ENCODE measurements around the gene TREM1. TPM values are rescaled to one million over a fixed set of nuclear protein-coding genes. Genes with fewer than 3 reads are reported as not detected.

TREM1 gene
- total and polyA plus RNA-seq, 8 donors, result 0.44 to 65.3 (median 1.8) TPM

GRCh38 chr6:41284726-41285125 lies 1.8 kb downstream of the TREM1 start:
- no peak for TF ChIP-seq CTCF (IDR thresholded peaks at IDR 0.05)

DNA sequence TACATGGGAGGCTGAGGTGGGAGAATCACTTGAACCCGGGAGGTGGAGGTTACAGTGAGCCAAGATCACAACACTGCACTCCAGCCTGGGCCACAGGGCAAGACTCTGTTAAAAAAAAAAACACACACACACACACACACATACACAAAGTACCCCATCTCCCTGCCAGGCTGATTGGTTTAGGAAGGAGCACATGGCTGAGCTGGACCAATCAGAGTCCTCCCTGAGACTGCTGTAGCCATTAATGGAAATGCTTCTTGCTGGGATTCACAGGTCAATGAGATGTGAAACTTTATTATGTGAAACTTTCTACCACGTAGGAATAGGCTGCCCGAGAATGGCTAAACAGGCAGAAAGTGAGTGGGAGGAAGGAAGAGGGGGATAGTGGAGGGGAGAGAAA lies 2.9 kb downstream of the TREM1 start:
- Histone ChIP-seq H3K36me3 (peaks cover 0 to 7% of the 10 kb centered on the region in 2 donors), H3K4me1 (peaks cover 16 to 72% of the 10 kb centered on the region in 2 donors), H3K27me3 (no peaks in the 10 kb centered on the region), H3K27ac (no peak overlapping the region), H3K9me3 (no peaks in the 10 kb centered on the region), H3K4me3 (peak overlapping the region in 1 of 2 donors; percentile 23)
- ATAC-seq (no peak), DNase-seq (no peak)
- no peak for TF ChIP-seq CTCF (IDR thresholded peaks at IDR 0.05)
- intact Hi-C loops (cut with DNase I), result no loop called here

More at GRCh38 chr6:41284726-41285125, 1.8 kb downstream of the TREM1 start:
- H3K4me1 ChIP-seq, result peaks cover 16 to 68% of the 10 kb centered on the region in 2 donors
- H3K36me3 ChIP-seq, result peaks cover 0 to 7% of the 10 kb centered on the region in 2 donors
- ATAC-seq (peak; percentile 82), DNase-seq (peak in 2 of 4 donors; percentile 66 to 75)
- H3K9me3 ChIP-seq, result no peaks in the 10 kb centered on the region
- intact Hi-C loops (cut with DNase I), result no loop called here
- no peaks in the 10 kb centered on the region for H3K27me3 ChIP-seq
- peak overlapping the region; percentile 60 to 97 for H3K27ac ChIP-seq
- H3K4me3 ChIP-seq, result peak overlapping the region in 1 of 2 donors; percentile 23

DNA sequence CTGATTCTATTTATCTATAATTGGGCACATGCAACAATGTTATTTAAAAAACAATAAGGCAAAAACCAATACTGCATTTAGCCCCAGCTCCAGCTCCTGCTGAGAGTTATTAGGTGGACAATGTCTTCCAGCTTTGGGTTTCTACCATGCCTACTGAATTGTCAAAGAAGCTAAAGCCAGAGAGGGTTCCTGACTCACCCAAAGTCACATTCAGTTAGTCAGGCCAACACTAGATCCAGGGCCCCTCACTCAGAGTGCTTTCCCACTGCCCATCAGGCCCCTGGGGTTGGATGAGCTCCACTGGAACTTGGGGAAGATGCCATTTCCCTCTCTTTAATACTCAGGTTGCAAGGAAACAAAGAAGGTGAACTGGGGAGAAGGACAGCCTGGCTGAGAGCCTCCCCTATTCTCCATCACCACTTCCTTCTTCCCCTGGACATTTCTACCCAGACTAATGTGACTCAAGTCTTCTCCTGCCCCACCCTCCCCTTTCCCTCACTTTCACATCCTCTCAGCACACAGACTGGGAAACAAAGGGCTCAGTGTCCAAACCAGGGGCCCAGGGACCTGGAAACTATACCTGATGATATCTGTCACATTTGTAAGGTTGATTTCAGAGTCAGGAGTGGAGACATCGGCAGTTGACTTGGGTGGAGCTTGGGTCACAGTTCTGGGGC lies 6.0 kb downstream of the TREM1 start:
- no peak for DNase-seq
- H3K9me3 ChIP-seq, result no peaks in the 10 kb centered on the region
- ATAC-seq, result no peak
- peak overlapping the region in 1 of 2 donors; percentile 74 for H3K27ac ChIP-seq
- H3K27me3 ChIP-seq, result peaks cover 0 to 5% of the 10 kb centered on the region in 2 donors
- no peak overlapping the region for H3K4me3 ChIP-seq
- peaks cover 0 to 7% of the 10 kb centered on the region in 2 donors for H3K36me3 ChIP-seq
- peaks cover 12 to 82% of the 10 kb centered on the region in 2 donors for H3K4me1 ChIP-seq
- no peak for TF ChIP-seq CTCF (IDR thresholded peaks at IDR 0.05)
- intact Hi-C loops (cut with DNase I), result no loop called here

GRCh38 chr6:41278699-41279405 lies 7.6 kb downstream of the TREM1 start:
- intact Hi-C loops (cut with DNase I), result no loop called here
- Histone ChIP-seq H3K4me3 (no peak overlapping the region), H3K27ac (peak overlapping the region; percentile 34 to 75), H3K27me3 (peaks cover 0 to 5% of the 10 kb centered on the region in 2 donors), H3K9me3 (no peaks in the 10 kb centered on the region), H3K4me1 (peaks cover 3 to 82% of the 10 kb centered on the region in 2 donors), H3K36me3 (peaks cover 0 to 7% of the 10 kb centered on the region in 2 donors)
- peak in 2 of 4 donors; percentile 71 to 82 for DNase-seq
- TF ChIP-seq CTCF (IDR thresholded peaks at IDR 0.05), result peak; percentile 36 to 37
- peak; percentile 89 for ATAC-seq

DNA sequence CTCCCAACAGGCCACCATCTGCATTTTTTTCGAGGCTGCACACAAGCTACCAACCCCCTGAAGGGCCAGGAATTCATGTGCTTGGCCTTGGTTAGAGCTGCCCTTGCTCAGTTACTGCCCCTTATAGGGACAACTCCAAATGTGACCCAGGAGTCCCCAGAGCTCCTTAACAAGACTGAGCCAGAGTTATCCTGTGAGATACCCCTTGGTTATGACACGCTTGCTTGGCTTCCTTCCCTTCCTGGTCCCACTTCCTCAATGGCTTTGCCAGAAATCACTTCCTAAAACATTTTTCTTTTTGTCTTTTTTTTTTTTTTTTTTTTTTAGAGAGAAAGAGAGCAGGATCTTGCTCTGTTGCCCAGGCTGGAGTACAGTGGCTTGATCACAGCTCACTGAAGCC lies 8.9 kb downstream of the TREM1 start:
- intact Hi-C loops (cut with DNase I), result no loop called here
- no peak overlapping the region for H3K4me3 ChIP-seq
- ATAC-seq (no peak), DNase-seq (no peak)
- peaks cover 0 to 7% of the 10 kb centered on the region in 2 donors for H3K36me3 ChIP-seq
- H3K27ac ChIP-seq, result peak overlapping the region in 1 of 2 donors; percentile 75
- peaks cover 3 to 84% of the 10 kb centered on the region in 2 donors for H3K4me1 ChIP-seq
- TF ChIP-seq CTCF (IDR thresholded peaks at IDR 0.05), result no peak
- no peaks in the 10 kb centered on the region for H3K9me3 ChIP-seq
- peaks cover 0 to 5% of the 10 kb centered on the region in 2 donors for H3K27me3 ChIP-seq
